Measurements from ENCODE around the gene TBL2.
"Not testable (repeated sequence)": the region's sequence is repeated elsewhere in the genome, so short reads cannot be mapped to it uniquely, and the experiment has no call there.

The TBL2 gene

DNA sequence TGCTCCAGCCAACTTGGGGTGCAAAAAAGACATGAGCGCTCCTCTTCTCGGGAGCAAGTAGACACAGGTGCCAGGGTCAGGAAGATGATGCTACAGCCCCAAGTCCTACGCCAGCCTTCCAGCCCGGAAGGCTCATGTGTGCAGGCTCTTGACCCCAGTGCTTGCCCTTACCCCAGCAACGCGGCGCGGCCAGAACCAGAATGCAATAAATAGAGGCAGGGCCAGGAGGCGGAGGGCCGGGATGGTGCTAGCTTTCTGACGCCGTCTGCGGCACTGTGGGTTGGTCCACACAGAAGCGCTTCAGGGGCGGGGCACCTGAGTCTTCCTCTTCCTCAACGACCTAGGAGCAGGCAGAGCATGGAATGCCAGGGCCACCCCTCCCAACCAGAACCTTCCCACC, 41.3 kb downstream of the TBL2 start:
- no peaks in the 10 kb centered on the region for H3K9me3 ChIP-seq (ENCODE audit: insufficient read depth, low read length)
- peaks cover 30% of the 10 kb centered on the region for H3K36me3 ChIP-seq (replicated peaks; ENCODE audit: low read depth, low read length)
- no peaks in the 10 kb centered on the region for H3K4me1 ChIP-seq (ENCODE audit: low read length)
- H2AFZ ChIP-seq (ENCODE audit: low read depth, low read length): no peak overlapping the region
- no peaks in the 10 kb centered on the region for H3K27me3 ChIP-seq (ENCODE audit: low read depth, low read length)
- H3K9ac ChIP-seq (ENCODE audit: low read length): no peak overlapping the region
- H3K4me2 ChIP-seq (ENCODE audit: low read length): no peak overlapping the region
- no peak overlapping the region for H3K4me3 ChIP-seq (ENCODE audit: low read length)
- no peak overlapping the region for H3K27ac ChIP-seq (ENCODE audit: low read length)
- no peak for TF ChIP-seq EZH2phosphoT487 (IDR thresholded peaks at IDR 0.05; ENCODE audit: low read depth)
- TF ChIP-seq, protein P1, sequence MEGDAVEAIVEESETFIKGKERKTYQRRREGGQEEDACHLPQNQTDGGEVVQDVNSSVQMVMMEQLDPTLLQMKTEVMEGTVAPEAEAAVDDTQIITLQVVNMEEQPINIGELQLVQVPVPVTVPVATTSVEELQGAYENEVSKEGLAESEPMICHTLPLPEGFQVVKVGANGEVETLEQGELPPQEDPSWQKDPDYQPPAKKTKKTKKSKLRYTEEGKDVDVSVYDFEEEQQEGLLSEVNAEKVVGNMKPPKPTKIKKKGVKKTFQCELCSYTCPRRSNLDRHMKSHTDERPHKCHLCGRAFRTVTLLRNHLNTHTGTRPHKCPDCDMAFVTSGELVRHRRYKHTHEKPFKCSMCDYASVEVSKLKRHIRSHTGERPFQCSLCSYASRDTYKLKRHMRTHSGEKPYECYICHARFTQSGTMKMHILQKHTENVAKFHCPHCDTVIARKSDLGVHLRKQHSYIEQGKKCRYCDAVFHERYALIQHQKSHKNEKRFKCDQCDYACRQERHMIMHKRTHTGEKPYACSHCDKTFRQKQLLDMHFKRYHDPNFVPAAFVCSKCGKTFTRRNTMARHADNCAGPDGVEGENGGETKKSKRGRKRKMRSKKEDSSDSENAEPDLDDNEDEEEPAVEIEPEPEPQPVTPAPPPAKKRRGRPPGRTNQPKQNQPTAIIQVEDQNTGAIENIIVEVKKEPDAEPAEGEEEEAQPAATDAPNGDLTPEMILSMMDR (IDR thresholded peaks at IDR 0.05; ENCODE audit: low read depth, low read length): no peak
- peaks cover 4% of the 10 kb centered on the region; the same call in 1 of the 2 replicates for H3K79me2 ChIP-seq (ENCODE audit: low read length)
- H4K20me1 ChIP-seq (ENCODE audit: insufficient read depth, low read length): no peaks in the 10 kb centered on the region

DNA sequence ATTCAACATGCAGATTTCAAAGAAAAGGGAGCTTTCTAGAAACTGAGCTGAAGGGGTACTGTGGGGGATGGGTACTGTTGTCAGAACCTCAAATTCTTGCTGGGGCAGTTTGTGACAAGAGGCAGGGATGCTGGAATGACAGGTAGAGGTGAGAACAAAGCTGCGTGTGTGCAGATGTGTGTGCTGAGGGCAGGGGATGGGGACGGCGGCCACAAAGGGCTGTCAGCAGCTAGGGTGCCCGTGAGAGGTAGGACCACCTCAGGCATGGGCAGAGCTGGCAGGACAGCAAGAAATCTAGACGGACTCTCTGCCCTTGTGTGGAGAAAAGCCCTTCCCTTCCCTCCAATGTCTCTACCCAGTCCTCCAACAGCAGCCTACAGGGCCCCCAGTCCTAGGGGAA, 41.9 kb downstream of the TBL2 start:
- Histone ChIP-seq H2AFZ (ENCODE audit: low read depth, low read length) (no peak overlapping the region), H3K4me3 (ENCODE audit: low read length) (no peak overlapping the region), H4K20me1 (ENCODE audit: insufficient read depth, low read length) (no peaks in the 10 kb centered on the region), H3K36me3 (replicated peaks; ENCODE audit: low read depth, low read length) (peaks cover 28% of the 10 kb centered on the region), H3K27ac (ENCODE audit: low read length) (no peak overlapping the region), H3K9ac (ENCODE audit: low read length) (no peak overlapping the region), H3K9me3 (ENCODE audit: insufficient read depth, low read length) (no peaks in the 10 kb centered on the region), H3K27me3 (ENCODE audit: low read depth, low read length) (no peaks in the 10 kb centered on the region), H3K79me2 (ENCODE audit: low read length) (no peaks in the 10 kb centered on the region), H3K4me2 (ENCODE audit: low read length) (no peak overlapping the region), H3K4me1 (ENCODE audit: low read length) (no peaks in the 10 kb centered on the region)
- no peak for TF ChIP-seq EZH2phosphoT487 (IDR thresholded peaks at IDR 0.05; ENCODE audit: low read depth)
- TF ChIP-seq, protein P1 (IDR thresholded peaks at IDR 0.05; ENCODE audit: low read depth, low read length): no peak

DNA sequence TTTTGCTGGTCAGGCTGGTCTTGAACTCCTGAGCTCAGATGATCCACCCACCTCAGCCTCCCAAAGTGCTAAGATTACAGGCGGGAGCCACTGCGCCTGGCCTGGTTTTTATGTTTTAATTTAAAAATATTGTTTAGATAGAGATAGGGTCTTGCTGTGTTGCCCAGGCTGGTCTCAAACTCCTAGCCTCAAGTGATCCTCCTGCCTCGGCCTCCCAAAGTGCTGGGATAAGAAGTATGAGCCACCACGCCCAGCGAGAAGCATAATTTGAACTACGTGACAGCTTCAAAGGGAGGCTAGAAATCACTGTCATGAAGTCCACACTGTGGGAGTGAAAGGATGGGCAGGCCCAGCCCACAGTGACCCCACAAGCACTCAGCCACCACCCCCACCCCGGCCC, 42.5 kb downstream of the TBL2 start:
- not testable (repeated sequence) for H2AFZ ChIP-seq (ENCODE audit: low read depth, low read length); H3K27me3 ChIP-seq (ENCODE audit: low read depth, low read length); H3K4me1 ChIP-seq (ENCODE audit: low read length); H3K27ac ChIP-seq (ENCODE audit: low read length); H3K9me3 ChIP-seq (ENCODE audit: insufficient read depth, low read length); H3K79me2 ChIP-seq (ENCODE audit: low read length); H3K4me3 ChIP-seq (ENCODE audit: low read length); H4K20me1 ChIP-seq (ENCODE audit: insufficient read depth, low read length); H3K4me2 ChIP-seq (ENCODE audit: low read length); H3K9ac ChIP-seq (ENCODE audit: low read length)
- peaks cover 28% of the 10 kb centered on the region for H3K36me3 ChIP-seq (replicated peaks; ENCODE audit: low read depth, low read length)

DNA sequence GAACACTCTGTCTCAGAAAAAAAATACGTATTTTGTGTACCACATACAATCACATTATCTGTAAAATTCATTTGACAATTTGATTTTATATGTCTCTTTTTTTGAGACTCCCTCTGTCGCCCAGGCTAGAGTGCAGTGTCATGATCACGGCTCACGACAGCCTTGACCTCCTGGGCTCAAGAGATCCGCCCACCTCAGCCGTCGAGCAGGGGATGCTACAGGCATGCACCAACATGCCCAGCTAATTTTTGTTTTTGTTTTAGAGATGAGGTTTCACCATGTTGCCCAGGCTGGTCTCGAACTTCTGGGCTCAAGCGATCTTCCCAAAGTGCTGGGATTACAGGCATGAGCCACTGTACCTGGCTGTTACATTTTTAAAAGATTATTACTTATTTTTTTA, 44.6 kb downstream of the TBL2 start:
- no peaks in the 10 kb centered on the region for H3K9me3 ChIP-seq (ENCODE audit: insufficient read depth, low read length)
- no peaks in the 10 kb centered on the region for H4K20me1 ChIP-seq (ENCODE audit: insufficient read depth, low read length)
- H3K4me2 ChIP-seq (ENCODE audit: low read length): no peak overlapping the region
- peaks cover 21% of the 10 kb centered on the region for H3K36me3 ChIP-seq (replicated peaks; ENCODE audit: low read depth, low read length)
- no peaks in the 10 kb centered on the region for H3K79me2 ChIP-seq (ENCODE audit: low read length)
- no peak overlapping the region for H2AFZ ChIP-seq (ENCODE audit: low read depth, low read length)
- no peak overlapping the region for H3K4me3 ChIP-seq (ENCODE audit: low read length)
- H3K9ac ChIP-seq (ENCODE audit: low read length): no peak overlapping the region
- no peaks in the 10 kb centered on the region for H3K4me1 ChIP-seq (ENCODE audit: low read length)
- TF ChIP-seq EZH2phosphoT487 (IDR thresholded peaks at IDR 0.05; ENCODE audit: low read depth): no peak
- TF ChIP-seq, protein P1 (IDR thresholded peaks at IDR 0.05; ENCODE audit: low read depth, low read length): no peak
- H3K27ac ChIP-seq (ENCODE audit: low read length): no peak overlapping the region
- H3K27me3 ChIP-seq (ENCODE audit: low read depth, low read length): no peaks in the 10 kb centered on the region

DNA sequence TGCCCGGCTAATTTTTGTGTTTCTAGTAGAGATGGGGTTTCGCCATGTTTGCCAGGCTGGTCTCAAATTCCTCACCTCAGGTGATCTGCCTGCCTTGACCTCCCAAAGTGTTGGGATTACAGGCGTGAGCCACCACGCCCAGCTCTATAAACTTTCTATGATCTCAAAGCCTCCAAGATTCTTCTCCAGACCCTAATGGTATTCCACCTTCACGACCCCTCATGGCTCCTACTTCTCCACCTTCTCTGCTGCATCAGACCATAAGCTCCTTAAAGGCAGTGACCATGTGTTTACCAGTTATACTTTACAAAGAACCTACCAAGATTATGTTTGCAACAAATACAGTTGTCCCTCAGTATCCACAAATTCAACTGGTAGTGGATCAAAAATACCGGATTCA, 46.2 kb downstream of the TBL2 start:
- H3K4me3 ChIP-seq (ENCODE audit: low read length): no peak overlapping the region
- H3K27me3 ChIP-seq (ENCODE audit: low read depth, low read length): no peaks in the 10 kb centered on the region
- H3K4me1 ChIP-seq (ENCODE audit: low read length): peaks cover 1% of the 10 kb centered on the region; the same call in 1 of the 2 replicates
- H3K36me3 ChIP-seq (replicated peaks; ENCODE audit: low read depth, low read length): peaks cover 13% of the 10 kb centered on the region
- no peak overlapping the region for H3K27ac ChIP-seq (ENCODE audit: low read length)
- H3K9ac ChIP-seq (ENCODE audit: low read length): no peak overlapping the region
- H3K9me3 ChIP-seq (ENCODE audit: insufficient read depth, low read length): no peaks in the 10 kb centered on the region
- no peaks in the 10 kb centered on the region for H3K79me2 ChIP-seq (ENCODE audit: low read length)
- H2AFZ ChIP-seq (ENCODE audit: low read depth, low read length): no peak overlapping the region
- H3K4me2 ChIP-seq (ENCODE audit: low read length): no peak overlapping the region
- no peak for TF ChIP-seq EZH2phosphoT487 (IDR thresholded peaks at IDR 0.05; ENCODE audit: low read depth)
- TF ChIP-seq, protein P1 (IDR thresholded peaks at IDR 0.05; ENCODE audit: low read depth, low read length): no peak
- H4K20me1 ChIP-seq (ENCODE audit: insufficient read depth, low read length): no peaks in the 10 kb centered on the region
